CD4-positive, alpha-beta T cell treated with Interleukin-12 subunit alpha and Interleukin-12 subunit beta, for 1 hour (primary cell): ENCODE results near the gene RPS19BP1.

Source experiments
- DNase-seq: peaks from one replicate; pipeline ENCODE4 v3.0.0-alpha.2; 2020

The RPS19BP1 gene

GRCh38 chr22:39558950-39559349 lies 26.4 kb upstream of the RPS19BP1 start:
- DNase-seq: no peak

- DNase-seq: no peak
These were observed 25.7 kb upstream of the RPS19BP1 start for GRCh38 chr22:39558254-39558727.

GRCh38 chr22:39556970-39557841 lies 24.7 kb upstream of the RPS19BP1 start:
- peak; percentile 50 for DNase-seq

DNA sequence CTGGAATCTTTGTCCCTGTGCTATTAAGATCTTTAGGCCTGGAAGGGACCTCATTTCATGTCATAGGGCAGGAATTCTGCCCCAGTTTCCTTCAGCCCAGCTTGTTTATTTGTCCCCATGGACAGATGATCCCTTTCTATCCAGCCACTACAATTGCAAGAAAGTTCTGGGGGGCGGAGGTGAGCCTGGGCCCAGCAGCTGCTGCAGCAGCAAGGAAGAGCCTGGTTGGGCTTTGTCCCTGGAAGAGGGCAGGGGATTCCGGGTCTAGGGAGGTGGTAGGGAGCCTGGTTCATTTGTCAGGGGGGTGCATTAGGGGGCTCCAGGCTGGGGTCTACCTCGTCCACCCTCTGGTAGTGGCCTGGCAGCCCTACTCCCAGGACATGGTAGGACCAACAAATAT lies 21.6 kb upstream of the RPS19BP1 start:
- no peak for DNase-seq

GRCh38 chr22:39553429-39553828 lies 20.9 kb upstream of the RPS19BP1 start:
- no peak for DNase-seq

- no peak for DNase-seq
These were observed 15.0 kb upstream of the RPS19BP1 start for GRCh38 chr22:39547587-39547947.

DNA sequence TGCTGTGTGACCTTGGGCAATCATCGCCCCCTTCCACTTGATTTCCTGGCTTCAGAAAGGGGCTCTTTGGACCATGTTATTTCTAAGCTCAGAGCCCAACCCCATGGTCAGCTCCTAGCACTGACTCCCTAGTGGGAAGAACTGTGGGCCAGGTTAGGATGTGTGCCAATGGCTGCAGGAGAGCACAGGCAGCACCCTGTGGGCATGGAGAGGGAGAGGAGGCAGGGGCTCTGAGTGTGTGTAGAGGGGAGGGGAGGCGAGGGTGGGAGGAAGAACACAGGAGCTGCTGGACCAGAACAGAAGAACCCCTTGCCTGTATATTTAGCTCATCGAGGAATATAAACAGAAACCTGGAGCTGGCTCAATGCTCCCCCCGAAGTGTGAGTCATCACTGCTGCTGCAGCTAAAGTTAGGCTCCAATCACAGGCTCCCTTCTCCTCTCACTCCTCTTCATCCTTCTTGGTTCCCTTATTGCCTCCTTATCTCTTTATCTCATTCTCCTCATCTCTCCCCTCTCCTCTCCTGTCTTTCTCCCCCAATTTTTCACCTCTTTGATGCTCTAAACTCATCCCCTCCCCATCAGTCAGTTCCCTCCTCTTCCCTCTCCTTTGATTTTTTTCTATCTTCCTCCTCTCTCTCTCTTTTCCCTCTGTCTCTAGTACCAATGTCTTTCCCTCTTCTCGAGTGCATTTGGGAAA lies 14.5 kb upstream of the RPS19BP1 start:
- DNase-seq: no peak

- DNase-seq: peak; percentile 75
These were observed 13.1 kb upstream of the RPS19BP1 start for GRCh38 chr22:39545386-39546365.

DNA sequence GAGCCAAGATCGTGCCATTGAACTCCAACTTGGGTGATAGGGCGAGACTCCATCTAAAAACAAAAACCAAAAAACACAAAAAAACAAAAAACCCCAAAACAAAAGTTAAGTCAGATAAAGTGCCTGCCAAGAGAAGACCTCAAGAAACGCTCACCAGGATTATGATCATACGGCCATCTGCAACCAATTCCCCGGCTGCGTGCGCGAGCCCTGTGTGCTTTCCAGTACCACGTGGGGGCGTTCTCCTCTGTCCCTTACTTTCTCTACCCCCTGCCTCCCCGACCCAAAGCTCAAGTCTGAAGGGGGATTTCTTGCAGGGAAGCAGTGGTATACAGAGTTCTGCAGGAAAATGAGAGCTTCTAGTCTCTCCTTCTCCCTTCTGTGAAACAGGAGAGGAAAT lies 10.5 kb upstream of the RPS19BP1 start:
- no peak for DNase-seq

DNA sequence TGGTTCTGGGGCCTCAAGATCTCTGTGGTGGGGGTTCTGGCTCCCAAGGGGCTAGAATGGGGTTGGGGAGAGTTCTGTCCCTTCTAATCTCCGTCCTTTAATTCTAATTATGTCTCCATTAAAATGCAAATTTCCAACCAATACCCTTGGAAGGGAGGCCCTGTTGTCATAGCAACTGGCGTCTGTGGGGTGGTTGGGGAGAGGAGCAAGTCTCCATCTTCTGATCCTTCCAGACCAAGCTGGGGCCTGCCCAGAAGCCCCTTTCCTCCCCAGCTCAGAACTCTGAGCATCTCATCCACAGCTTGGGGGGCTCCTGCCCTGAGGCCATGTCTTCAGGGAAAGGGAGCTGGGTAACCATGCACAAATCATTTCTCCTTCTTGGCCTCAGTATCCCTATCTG lies 5.4 kb upstream of the RPS19BP1 start:
- no peak for DNase-seq

- DNase-seq: no peak
These were observed 4.2 kb upstream of the RPS19BP1 start for GRCh38 chr22:39536711-39537110.

- no peak for DNase-seq
These were observed 3.4 kb upstream of the RPS19BP1 start for GRCh38 chr22:39535831-39536449.

DNA sequence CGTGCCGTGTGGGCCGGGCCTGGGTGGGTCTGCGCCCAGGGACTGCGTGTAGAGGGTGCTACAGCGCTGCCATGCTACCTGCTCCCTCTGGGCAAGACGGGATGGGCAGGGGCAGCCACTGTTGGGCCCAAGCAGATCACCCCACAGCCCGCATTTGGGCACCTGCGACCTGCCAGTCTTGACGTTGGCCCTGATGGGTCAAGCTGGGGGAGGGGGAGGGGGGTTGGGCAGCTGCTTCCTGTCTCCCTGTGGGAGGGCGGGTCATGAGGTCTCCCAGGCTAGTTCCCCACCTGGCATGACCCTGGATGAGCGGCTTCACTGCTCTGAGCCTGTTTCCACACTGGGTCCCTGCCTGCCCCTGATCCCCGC lies 2.8 kb upstream of the RPS19BP1 start:
- no peak for DNase-seq

DNA sequence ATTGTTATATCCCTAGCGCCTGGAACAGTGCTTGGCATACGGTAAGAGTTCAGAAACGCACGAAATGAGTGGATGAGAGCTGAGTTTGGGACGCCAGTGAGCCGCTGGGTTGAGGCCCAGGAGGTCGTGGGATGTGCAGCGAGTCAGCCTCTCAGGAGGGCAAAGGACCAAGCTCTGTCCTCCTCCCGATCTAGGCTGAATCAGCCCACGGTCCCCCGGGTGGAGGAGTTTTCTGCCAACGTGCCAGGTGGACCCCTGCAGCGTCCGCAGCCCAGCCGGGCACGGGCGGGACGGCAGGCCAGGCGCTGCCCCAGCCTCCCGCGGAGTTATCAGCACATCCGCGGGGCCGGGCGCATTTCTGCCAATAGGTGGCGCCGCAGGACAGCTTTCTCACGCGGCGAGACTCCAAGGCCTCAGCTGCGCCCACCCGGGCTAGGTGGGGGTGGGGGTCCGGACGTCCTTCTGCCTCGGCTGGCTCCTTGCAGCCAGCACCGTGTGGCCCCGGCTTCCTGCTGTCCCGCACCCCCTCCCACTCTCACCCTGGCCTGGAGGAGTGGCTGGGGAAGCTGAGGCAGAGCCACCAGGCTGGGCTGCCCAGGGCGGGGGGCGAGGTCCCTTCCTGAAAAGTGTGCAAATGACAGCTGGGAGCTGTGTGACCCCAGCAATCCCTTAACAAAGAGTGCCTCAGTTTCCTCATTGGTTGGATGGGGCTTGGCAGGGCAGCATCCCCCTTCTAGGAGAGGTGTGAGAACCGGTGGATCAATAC lies 2.2 kb upstream of the RPS19BP1 start:
- DNase-seq: peak; percentile 82

DNA sequence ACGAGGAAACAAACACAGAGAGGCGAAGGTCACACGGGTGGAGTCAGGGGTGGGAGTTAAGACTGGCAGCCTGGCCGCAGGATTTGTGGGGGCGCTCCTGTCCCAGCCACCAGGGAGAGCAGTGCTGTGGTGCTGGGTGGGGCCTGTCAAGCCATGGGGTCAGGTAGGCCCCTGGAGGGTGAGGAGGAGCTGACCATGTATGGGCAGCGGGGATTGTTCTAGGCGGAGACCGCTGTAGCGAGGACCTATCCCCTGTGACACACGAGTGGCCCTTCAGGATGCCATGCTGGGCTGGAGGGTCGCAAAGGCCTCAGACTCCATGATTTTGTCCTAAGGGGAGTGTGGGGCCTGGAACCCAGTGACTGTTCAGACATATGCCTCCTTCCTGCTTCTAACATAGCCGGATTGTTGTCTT lies 1.6 kb upstream of the RPS19BP1 start:
- no peak for DNase-seq

GRCh38 chr22:39530692-39531331 lies 1.7 kb downstream of the RPS19BP1 start:
- peak; percentile 47 for DNase-seq

DNA sequence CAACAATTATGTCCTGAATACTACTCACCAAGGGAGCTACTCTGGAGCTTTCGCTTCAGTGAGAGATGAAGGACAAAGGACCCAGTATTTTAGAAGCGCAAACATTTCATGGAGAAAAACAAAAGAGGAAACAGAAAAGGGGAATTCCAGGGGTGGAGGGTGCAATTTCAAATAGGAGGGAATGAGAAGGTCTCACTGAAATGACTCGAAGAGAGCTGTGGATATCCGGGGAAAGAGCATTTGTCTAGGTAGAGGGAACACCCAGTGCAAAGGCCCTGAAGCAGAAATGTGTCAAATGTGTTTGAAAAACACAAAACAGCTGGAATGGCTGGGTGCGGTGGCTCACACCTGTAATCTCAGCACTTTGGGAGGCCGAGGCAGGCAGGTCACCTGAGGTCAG lies 2.4 kb downstream of the RPS19BP1 start:
- no peak for DNase-seq

GRCh38 chr22:39529487-39529851 lies 3.1 kb downstream of the RPS19BP1 start:
- no peak for DNase-seq

DNA sequence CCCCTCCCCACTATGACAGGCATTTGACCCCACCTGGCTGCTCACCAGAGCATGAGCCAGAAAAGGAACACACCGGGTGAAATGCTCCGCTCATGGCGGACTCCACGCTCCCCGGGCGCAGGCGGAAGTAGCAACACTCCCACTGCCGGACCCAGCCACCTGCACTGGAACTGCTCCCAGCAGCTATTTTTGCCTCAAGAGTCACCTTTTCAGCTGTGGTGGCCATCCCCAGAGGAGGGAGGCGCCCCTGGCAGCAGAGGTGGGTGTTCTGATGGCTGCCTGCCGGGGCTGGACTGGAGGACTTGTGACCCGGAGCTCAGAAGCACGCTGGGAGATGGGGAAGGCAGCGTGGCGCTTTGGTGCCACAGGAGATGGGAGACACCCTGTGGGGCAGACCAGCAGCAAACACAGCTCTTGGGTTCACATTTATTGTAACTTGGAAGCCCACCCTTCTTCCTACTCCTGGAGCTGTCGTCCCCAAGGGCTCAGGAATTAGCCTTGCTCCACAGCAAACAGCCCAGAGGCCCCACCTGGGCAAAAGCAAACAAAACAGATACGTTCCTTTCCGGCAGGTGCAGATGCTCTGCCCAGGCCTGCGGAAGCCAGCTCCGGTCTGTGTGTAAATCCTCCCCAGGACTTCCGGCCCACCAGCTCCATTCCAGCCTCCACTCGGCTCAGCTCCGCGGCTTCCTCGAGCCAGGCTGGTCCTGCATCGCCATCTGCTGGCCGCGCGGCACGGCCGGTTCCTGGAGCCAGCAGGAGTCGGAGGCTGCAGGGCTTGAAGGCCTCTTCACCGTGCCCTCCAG lies 3.7 kb downstream of the RPS19BP1 start:
- DNase-seq: peak; percentile 94

GRCh38 chr22:39528080-39528661 lies 4.4 kb downstream of the RPS19BP1 start:
- DNase-seq: no peak
